ENCODE results near the gene KLRF2.

The KLRF2 gene

DNA sequence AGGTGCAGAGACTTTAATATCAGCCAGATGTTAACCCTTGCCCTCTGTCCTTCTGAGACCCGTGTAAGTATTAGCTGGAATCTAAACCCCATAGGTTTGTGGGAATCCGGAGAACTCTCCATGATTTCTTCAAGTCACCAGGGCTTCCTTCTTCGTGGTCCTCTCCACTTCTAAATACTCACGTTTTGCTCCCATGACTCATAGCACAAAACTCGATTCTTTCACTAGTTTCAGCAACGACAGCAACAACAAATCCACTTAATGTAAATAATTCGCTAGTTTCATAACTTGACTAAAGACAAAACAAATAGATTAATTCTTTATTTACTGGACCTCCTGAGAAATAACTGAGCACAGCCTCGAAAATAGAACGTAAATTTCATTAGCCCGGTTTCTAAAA is 55.3 kb downstream of the KLRF2 start:
- DNase-seq (ENCODE audit: low read depth): no peak

DNA sequence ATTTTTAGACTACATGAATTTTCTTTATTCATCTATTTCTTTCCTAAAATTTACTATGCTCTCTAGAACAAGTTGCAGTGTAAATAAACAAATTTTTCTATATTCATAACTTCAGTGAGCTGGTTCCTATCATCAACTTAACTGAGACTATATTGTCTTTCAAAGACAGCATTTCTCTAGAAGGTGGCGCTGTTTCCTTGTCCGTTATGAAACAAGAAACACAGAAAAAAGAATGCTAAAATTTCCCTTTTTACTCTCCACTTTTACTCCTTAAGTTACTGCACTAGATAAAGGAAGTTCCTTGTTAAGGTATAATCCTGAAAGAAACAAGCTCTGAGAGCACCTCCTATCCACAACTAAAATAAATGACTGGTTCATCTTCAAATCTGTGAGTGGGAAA is 59.1 kb downstream of the KLRF2 start:
- DNase-seq (ENCODE audit: low read depth): no peak

GRCh38 chr12:9941838-9942237 is 60.5 kb downstream of the KLRF2 start:
- DNase-seq (ENCODE audit: low read depth): no peak

DNA sequence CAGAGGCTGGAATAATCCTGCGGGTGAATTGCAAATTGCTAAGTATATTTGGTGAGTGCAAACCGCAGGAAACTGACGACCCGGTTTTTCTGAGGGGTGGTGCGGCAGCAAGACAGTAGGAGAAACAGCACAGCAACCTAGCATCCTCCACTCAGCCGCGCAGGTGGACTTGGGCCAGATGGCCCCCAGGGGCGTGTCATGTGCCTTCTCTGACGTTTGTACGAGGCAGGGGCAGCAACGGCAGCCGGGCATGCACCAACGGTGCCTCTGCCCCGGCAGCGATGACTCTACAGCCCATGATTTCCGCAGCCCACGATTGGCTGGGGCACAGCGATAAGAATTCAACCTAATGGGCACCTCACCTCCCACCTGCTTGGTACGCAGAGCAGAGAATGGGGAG is 62.0 kb downstream of the KLRF2 start:
- DNase-seq (ENCODE audit: low read depth): no peak

- DNase-seq (ENCODE audit: low read depth): no peak
Observed at GRCh38 chr12:9944391-9944790, 63.1 kb downstream of the KLRF2 start.

All from EH (cell line).